Gastroesophageal sphincter (tissue), 3 donors: ENCODE data around the gene CEP104.

Experiments used
- CTCF ChIP-seq, 4 experiments: fragments of 200-600 bp in 2 of 4; fragments of 450-650 bp in 2 of 4; sonication (generic) in 1 of 4; IDR thresholded peaks; one replicate each; pipeline ENCODE4 v1.5.1; 2017 to 2019; ENCODE audit warnings: antibody characterized with exemption in 4 of 4, mild to moderate bottlenecking in 2 of 4, moderate library complexity in 2 of 4
- EP300 ChIP-seq: sonication (generic); formaldehyde crosslinking; IDR thresholded peaks from one replicate; pipeline ENCODE4 v1.6.1; 2017; ENCODE audit warnings: antibody characterized with exemption, mild to moderate bottlenecking
- POLR2A ChIP-seq, 2 donors: fragments of 450-650 bp; IDR thresholded peaks; one replicate each; pipeline ENCODE4 v1.6.1; 2017; ENCODE audit warnings: antibody characterized with exemption in 2 of 2, mild to moderate bottlenecking in 2 of 2, moderate library complexity in 1 of 2
- POLR2AphosphoS5 ChIP-seq: sonication (generic); formaldehyde crosslinking; IDR thresholded peaks from one replicate; pipeline ENCODE4 v1.6.1; 2017; ENCODE audit warnings: antibody characterized with exemption

- TF ChIP-seq POLR2A (IDR thresholded peaks at IDR 0.05) (no peak), CTCF (IDR thresholded peaks at IDR 0.05) (no peak), EP300 (no peak), POLR2AphosphoS5 (no peak)
Measured at GRCh38 chr1:3883194-3883925, 26.3 kb upstream of the CEP104 start.
